CD14-positive monocyte (primary cell): Measurements from ENCODE around the gene PLCB2. TPM values are rescaled to one million over a fixed set of nuclear protein-coding genes. Genes with fewer than 3 reads are reported as not detected.
A peak's percentile ranks its signal among the peaks of the same experiment; 100 is the strongest.

Experiments used
- DNase-seq, 3 donors: peaks; one replicate each; pipeline ENCODE4 v3.0.0-alpha.2; 2011 to 2022
- H2AFZ ChIP-seq: 2 replicates; pipeline ENCODE4 v1.6.0; 2012; ENCODE audit warnings: mild to moderate bottlenecking, low read depth, low read length, inconsistent platforms; ENCODE audit not compliant: insufficient read depth, poor library complexity, severe bottlenecking
- H3K27ac ChIP-seq, 2 donors: 1 replicate in 1 of 2; 2 replicates in 1 of 2; pipeline ENCODE4 v1.5.1; 2012 to 2013; ENCODE audit warnings: low read length in 2 of 2, control low read depth in 1 of 2, inconsistent platforms in 1 of 2, low read depth in 1 of 2, mild to moderate bottlenecking in 1 of 2
- H3K27me3 ChIP-seq, 2 donors: one replicate each; pipeline versions ENCODE4 v1.6.0 to v1.6.1; 2011 to 2013; ENCODE audit warnings: low read length in 2 of 2; ENCODE audit not compliant: control insufficient read depth in 2 of 2, insufficient read depth in 2 of 2
- H3K36me3 ChIP-seq, 2 donors: replicated peaks in 1 of 2; 1 replicate in 1 of 2; 2 replicates in 1 of 2; pipeline versions ENCODE4 v1.5.1 to v1.6.1; 2012 to 2013; ENCODE audit warnings: low read length in 2 of 2, control low read depth in 1 of 2, inconsistent platforms in 1 of 2, mild to moderate bottlenecking in 1 of 2; ENCODE audit not compliant: insufficient read depth in 2 of 2, control insufficient read depth in 1 of 2
- H3K4me1 ChIP-seq, 2 donors: 1 replicate in 1 of 2; 2 replicates in 1 of 2; pipeline versions ENCODE4 v1.5.1 to v1.6.1; 2012 to 2013; ENCODE audit warnings: low read length in 2 of 2, control low read depth in 1 of 2, inconsistent platforms in 1 of 2, mild to moderate bottlenecking in 1 of 2, moderate library complexity in 1 of 2; ENCODE audit not compliant: insufficient read depth in 2 of 2, control insufficient read depth in 1 of 2
- H3K4me2 ChIP-seq: replicated peaks from 2 replicates; pipeline ENCODE3; 2012; ENCODE audit warnings: low read length, moderate library complexity, mild to moderate bottlenecking; ENCODE audit not compliant: poor library complexity, severe bottlenecking; ENCODE audit errors: extremely low read depth
- H3K4me3 ChIP-seq, 3 experiments: fragments of 200-600 bp in 1 of 3; sonication (generic) in 1 of 3; replicated peaks in 1 of 3; 1 replicate in 2 of 3; 2 replicates in 1 of 3; pipeline ENCODE4 v1.5.1; 2011 to 2013; ENCODE audit warnings: low read length in 3 of 3, mild to moderate bottlenecking in 3 of 3, control low read depth in 2 of 3, low read depth in 2 of 3, inconsistent platforms in 1 of 3, moderate library complexity in 1 of 3
- H3K79me2 ChIP-seq: 2 replicates; pipeline ENCODE4 v1.6.0; 2012; ENCODE audit warnings: mild to moderate bottlenecking, control low read depth, inconsistent platforms, low read length, moderate library complexity; ENCODE audit not compliant: insufficient read depth
- H3K9ac ChIP-seq: 2 replicates; pipeline ENCODE4 v1.6.0; 2017; ENCODE audit warnings: low read length, mild to moderate bottlenecking; ENCODE audit not compliant: insufficient read depth, poor library complexity, severe bottlenecking
- H3K9me3 ChIP-seq, 2 donors: replicated peaks in 1 of 2; 1 replicate in 1 of 2; 2 replicates in 1 of 2; pipeline versions ENCODE4 v1.5.1 to v1.6.1; 2012 to 2013; ENCODE audit warnings: low read length in 2 of 2, control low read depth in 1 of 2; ENCODE audit not compliant: control insufficient read depth in 1 of 2, insufficient read depth in 1 of 2
- H4K20me1 ChIP-seq: 2 replicates; pipeline ENCODE4 v1.6.0; 2012; ENCODE audit warnings: mild to moderate bottlenecking, low read length, control low read depth, moderate library complexity; ENCODE audit not compliant: insufficient read depth
- H3K27ac Mint-ChIP-seq, 7 donors: one replicate each; pipeline ENCODE4 v1.8.0; 2020; ENCODE audit warnings: mild to moderate bottlenecking in 7 of 7, mixed read lengths in 7 of 7, moderate library complexity in 6 of 7, inconsistent platforms in 2 of 7
- H3K27me3 Mint-ChIP-seq, 3 donors: one replicate each; pipeline ENCODE4 v1.8.0; 2021 to 2022; ENCODE audit warnings: low read depth in 3 of 3, mild to moderate bottlenecking in 3 of 3, mixed read lengths in 3 of 3, moderate library complexity in 3 of 3, inconsistent platforms in 1 of 3
- H3K36me3 Mint-ChIP-seq, 2 donors: one replicate each; pipeline ENCODE4 v1.8.0; 2020; ENCODE audit warnings: mixed read lengths in 2 of 2, inconsistent platforms in 1 of 2, mild to moderate bottlenecking in 1 of 2
- H3K4me1 Mint-ChIP-seq: one replicate; pipeline ENCODE4 v1.8.0; 2020; ENCODE audit warnings: mild to moderate bottlenecking, mixed read lengths
- H3K4me3 Mint-ChIP-seq, 2 donors: one replicate each; pipeline ENCODE4 v1.8.0; 2020; ENCODE audit warnings: mild to moderate bottlenecking in 2 of 2, mixed read lengths in 2 of 2, moderate library complexity in 1 of 2
- H3K9me3 Mint-ChIP-seq, 7 donors: one replicate each; pipeline ENCODE4 v1.8.0; 2020 to 2022; ENCODE audit warnings: mixed read lengths in 7 of 7, mild to moderate bottlenecking in 6 of 7, moderate library complexity in 6 of 7, inconsistent platforms in 2 of 7
- WGBS: methylation state at CpG from one replicate; pipeline ENCODE4 v1.1.5; 2013; ENCODE audit warnings: missing lambda C conversion rate; ENCODE audit not compliant: insufficient coverage; 5-methylcytosine and 5-hydroxymethylcytosine counted together
- intact Hi-C, 2 donors: fragments of 100-400 bp; cut with micrococcal nuclease; formaldehyde crosslinking; loops; one replicate each; pipeline versions ENCODE4 v1.15.0 to v1.15.1; 2023
- polyA plus RNA-seq, 3 donors: library from polyadenylated mRNA; depleted of rRNA in 1 of 3; unstranded in 2 of 3; stranded (reverse) in 1 of 3; fragments of 300-500 nt in 2 of 3; fragments of >200 nt in 1 of 3; fragmentation: Illumina TruSeq in 2 of 3; gene quantifications; 1 replicate in 2 of 3; 2 replicates in 1 of 3; pipeline ENCODE4 v1.2.3, GENCODE V29; 2012 to 2021
- TF ChIP-seq, protein P1 (sequence below): fragments of 200-600 bp; IDR thresholded peaks from one replicate; pipeline ENCODE4 v1.8.0; 2022; ENCODE audit warnings: antibody characterized with exemption, mild to moderate bottlenecking

Gene PLCB2
- polyA plus RNA-seq, 3 donors = 56.5 to 1,191 (median 74.5) TPM

DNA sequence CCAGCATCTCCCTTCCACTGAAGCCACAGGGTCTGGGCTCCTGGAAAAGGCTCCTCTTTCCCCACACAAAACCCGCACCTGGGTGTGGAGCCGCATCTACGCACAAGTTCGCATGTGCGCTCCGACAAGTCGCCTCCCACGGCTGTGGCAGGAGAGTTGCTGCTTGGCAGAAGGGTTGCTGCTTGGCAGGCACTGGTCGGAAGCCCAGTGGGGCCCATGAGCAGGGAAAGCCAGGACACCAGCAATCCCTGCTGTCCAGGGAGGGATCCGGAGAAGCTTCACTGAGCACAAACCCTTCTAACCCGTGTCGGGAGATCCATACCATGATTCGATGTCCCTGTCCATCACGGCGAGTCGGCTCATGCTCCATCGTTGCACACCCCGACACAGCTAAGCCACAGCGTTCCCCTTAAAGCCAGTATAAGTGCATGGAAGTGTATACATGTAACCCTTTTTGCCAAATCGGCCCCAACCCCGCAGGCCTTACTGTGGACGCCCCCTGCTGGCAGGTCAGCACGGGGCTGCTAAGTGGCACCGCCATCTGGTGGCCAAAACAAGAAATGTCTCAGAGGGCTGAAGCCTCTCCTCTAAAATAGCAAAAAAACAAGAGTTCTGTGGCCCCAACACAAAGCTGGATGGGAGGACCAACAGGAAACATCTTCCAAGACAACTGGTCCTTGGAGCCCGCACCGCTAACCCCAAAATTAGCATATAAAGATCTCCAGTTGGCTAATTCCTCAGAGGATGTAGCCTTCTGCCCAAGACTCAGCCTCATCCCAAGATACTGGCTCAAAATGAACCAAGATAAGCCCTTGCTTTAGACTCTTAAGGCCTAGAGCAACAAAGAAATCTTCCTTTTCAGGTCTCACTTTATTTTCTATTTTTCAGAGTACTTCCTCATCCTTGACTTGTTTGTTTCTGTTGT is 33.1 kb downstream of the PLCB2 start:
- no peak overlapping the region for H2AFZ ChIP-seq
- Mint-ChIP-seq H3K36me3 (no peaks in the 10 kb centered on the region), H3K9me3 (peaks cover 0 to 2% (median 0%) of the 10 kb centered on the region in 7 donors)

DNA sequence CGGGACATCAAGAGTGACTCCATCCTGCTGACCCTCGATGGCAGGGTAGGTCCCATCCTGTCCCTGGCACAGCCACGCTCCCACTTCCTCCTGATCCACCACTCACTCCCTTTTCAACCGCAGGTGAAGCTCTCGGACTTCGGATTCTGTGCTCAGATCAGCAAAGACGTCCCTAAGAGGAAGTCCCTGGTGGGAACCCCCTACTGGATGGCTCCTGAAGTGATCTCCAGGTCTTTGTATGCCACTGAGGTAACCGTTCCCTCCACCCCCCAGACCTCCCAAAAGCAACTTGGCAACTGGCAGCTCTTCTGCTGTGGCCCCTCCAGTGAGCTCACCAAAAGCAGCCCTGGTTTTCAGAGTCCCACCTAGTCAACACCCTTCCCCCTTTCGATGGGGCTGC is 34.3 kb downstream of the PLCB2 start:
- no peaks in the 10 kb centered on the region for H3K9me3 ChIP-seq
- H3K79me2 ChIP-seq = no peaks in the 10 kb centered on the region
- WGBS = 77% methylated on average over 9 of the region's 9 CpGs
- no peak overlapping the region for H3K9ac ChIP-seq
- H3K27ac ChIP-seq = no peak overlapping the region
- TF ChIP-seq, protein P1, sequence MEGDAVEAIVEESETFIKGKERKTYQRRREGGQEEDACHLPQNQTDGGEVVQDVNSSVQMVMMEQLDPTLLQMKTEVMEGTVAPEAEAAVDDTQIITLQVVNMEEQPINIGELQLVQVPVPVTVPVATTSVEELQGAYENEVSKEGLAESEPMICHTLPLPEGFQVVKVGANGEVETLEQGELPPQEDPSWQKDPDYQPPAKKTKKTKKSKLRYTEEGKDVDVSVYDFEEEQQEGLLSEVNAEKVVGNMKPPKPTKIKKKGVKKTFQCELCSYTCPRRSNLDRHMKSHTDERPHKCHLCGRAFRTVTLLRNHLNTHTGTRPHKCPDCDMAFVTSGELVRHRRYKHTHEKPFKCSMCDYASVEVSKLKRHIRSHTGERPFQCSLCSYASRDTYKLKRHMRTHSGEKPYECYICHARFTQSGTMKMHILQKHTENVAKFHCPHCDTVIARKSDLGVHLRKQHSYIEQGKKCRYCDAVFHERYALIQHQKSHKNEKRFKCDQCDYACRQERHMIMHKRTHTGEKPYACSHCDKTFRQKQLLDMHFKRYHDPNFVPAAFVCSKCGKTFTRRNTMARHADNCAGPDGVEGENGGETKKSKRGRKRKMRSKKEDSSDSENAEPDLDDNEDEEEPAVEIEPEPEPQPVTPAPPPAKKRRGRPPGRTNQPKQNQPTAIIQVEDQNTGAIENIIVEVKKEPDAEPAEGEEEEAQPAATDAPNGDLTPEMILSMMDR = no peak
- H3K27me3 ChIP-seq = no peaks in the 10 kb centered on the region
- H3K9me3 Mint-ChIP-seq = no peaks in the 10 kb centered on the region
- no peaks in the 10 kb centered on the region for H3K36me3 ChIP-seq
- H3K4me2 ChIP-seq = no peak overlapping the region
- no peaks in the 10 kb centered on the region for H3K36me3 Mint-ChIP-seq
- no peak overlapping the region for H2AFZ ChIP-seq
- H3K4me3 ChIP-seq = no peak overlapping the region
- no peak overlapping the region for H3K4me3 Mint-ChIP-seq
- no peak for DNase-seq
- H3K27ac Mint-ChIP-seq = no peak overlapping the region
- H3K4me1 Mint-ChIP-seq = peaks cover 33% of the 10 kb centered on the region
- intact Hi-C loops = loop anchor here (5.0 to 10.0 kb wide), 3 partner anchors 226 to 489 kb away; partner anchors contain the start of gene FSIP1 (in 1 of the 2)
- peaks cover 4 to 19% (median 6%) of the 10 kb centered on the region in 3 donors for H3K27me3 Mint-ChIP-seq
- peaks cover 36 to 38% of the 10 kb centered on the region in 2 donors for H3K4me1 ChIP-seq
- no peaks in the 10 kb centered on the region for H4K20me1 ChIP-seq

More for the DNA sequence above, 33.1 kb downstream of the PLCB2 start:
- intact Hi-C loops = loop anchor here (1.0 to 10.0 kb wide), 9 partner anchors 38 to 490 kb away; partner anchors contain the start of gene FSIP1 (in 1 of the 2)
- no peaks in the 10 kb centered on the region for H3K79me2 ChIP-seq
- H3K9me3 ChIP-seq = no peaks in the 10 kb centered on the region
- no peaks in the 10 kb centered on the region for H3K27me3 ChIP-seq
- no peak overlapping the region for H3K4me2 ChIP-seq
- 59% methylated on average over 22 of the region's 26 CpGs for WGBS
- peaks cover 48 to 50% of the 10 kb centered on the region in 2 donors for H3K4me1 ChIP-seq
- peak; percentile 78 to 84 (median 81) for DNase-seq
- no peak overlapping the region for H3K4me3 ChIP-seq
- no peaks in the 10 kb centered on the region for H4K20me1 ChIP-seq
- H3K9ac ChIP-seq = no peak overlapping the region
- no peaks in the 10 kb centered on the region for H3K36me3 ChIP-seq
- Mint-ChIP-seq H3K27ac (peak overlapping the region in 3 of 7 donors; percentile 19 to 41 (median 36)), H3K27me3 (peaks cover 12 to 25% (median 15%) of the 10 kb centered on the region in 3 donors), H3K4me1 (peaks cover 44% of the 10 kb centered on the region), H3K4me3 (no peak overlapping the region)
- no peak overlapping the region for H3K27ac ChIP-seq
- TF ChIP-seq, protein P1 = peak; percentile 100
